NCI-H1417 treated with DMSO at 0.1 percent for 48 hours (cell line): Measurements from ENCODE around the gene ARHGAP31.

Experiments
- DNase-seq: peaks from one replicate; lab custom pipeline; 2025; lab: John Stamatoyannopoulos, UW

The ARHGAP31 gene

GRCh38 chr3:119395923-119396358 is 101.8 kb downstream of the ARHGAP31 start:
- DNase-seq: no peak

- DNase-seq: no peak
Observed at GRCh38 chr3:119396870-119397269, 102.7 kb downstream of the ARHGAP31 start.

GRCh38 chr3:119400466-119400865 is 106.3 kb downstream of the ARHGAP31 start:
- DNase-seq: no peak

DNA sequence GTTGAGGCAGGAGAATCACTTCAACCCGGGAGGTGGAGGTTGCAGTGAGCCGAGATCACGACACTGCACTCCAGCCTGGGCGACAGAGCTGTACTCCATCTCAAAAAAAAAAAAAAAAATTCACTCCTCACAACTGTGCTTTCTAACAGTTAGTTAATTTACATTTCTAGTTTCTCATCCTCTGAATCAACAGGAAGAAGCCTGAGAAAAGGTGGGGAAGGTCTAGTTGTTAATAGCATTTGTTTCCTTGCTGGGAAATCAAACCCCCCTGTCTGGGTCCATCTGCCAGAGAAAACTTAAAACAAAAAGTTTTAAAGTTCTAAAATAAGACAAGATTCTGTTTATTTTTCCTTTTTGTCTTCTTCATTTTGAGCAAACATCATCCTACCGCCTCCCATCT is 106.9 kb downstream of the ARHGAP31 start:
- no peak for DNase-seq

DNA sequence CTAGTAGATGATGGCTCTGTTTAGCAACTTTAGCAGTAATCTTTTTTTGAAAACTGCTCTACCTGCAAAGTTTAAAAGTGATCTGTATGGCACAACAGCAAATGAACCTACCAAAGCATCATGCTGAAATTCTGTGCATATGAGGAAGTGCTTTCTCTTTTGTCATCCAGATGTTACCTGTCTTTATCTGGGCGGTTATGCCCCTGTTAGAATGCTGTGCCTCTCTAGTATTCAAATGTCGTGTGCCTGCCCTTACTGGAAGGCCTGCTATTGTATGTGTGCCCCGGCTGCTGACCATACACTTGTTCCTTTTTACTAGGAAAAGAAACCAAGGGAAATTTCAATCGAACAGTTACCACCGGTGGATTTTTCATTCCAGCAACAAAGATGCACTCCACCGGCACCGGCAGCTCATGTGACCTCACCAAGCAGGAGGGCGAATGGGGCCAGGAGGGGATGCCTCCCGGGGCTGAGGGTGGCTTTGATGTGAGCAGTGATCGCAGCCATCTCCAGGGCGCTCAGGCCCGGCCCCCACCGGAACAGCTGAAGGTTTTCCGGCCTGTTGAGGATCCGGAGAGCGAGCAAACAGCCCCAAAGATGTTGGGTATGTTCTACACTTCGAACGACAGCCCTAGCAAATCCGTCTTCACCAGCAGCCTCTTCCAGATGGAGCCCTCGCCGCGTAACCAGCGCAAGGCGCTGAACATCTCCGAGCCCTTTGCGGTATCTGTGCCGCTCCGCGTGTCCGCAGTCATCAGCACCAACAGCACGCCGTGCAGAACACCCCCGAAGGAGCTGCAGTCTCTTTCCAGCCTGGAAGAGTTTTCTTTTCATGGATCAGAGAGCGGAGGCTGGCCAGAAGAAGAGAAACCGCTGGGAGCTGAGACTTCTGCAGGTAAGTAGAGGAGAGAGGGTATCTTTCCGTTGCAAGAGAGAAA is 107.6 kb downstream of the ARHGAP31 start:
- DNase-seq: no peak

DNA sequence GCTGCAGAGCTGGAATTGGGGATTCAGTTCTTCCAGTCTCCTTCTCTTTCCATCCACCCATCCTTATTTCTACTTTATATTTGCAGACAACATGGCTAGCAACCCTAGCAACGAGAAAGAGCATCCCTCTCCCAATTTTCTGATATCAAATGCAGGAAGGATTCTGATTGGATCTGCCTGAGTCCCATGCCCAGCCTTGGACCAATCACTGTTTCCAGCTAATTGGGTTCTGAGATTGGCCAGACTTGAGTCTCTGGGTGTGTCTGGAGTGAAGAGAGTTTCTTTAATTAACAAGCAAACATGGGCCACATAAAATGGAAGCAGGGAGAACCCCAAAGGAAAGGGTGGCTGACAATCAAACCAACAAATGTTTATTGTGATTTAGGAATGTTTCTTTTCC is 108.6 kb downstream of the ARHGAP31 start:
- DNase-seq: no peak

DNA sequence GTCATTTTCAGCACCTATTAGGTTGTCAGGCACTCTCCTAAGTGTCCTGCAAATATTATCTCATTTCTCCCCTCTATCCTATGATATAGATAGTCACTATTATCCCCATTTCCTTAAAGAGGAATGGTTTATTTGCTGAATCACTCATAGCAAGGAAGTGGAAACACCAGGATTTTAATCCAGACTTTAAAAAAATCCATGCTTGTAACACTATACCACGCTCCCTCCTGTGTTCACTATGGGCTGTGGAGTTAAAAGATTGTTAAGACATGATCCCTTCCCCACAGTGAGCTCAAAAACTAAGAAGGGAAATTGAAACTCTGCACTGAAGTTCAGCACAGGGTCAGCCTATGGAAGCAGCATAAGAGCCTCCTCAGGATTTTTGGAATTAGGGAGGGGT is 109.0 kb downstream of the ARHGAP31 start:
- DNase-seq: no peak

- DNase-seq: no peak
Observed at GRCh38 chr3:119405315-119405714, 111.1 kb downstream of the ARHGAP31 start.

GRCh38 chr3:119408243-119408950 is 114.2 kb downstream of the ARHGAP31 start:
- no peak for DNase-seq

DNA sequence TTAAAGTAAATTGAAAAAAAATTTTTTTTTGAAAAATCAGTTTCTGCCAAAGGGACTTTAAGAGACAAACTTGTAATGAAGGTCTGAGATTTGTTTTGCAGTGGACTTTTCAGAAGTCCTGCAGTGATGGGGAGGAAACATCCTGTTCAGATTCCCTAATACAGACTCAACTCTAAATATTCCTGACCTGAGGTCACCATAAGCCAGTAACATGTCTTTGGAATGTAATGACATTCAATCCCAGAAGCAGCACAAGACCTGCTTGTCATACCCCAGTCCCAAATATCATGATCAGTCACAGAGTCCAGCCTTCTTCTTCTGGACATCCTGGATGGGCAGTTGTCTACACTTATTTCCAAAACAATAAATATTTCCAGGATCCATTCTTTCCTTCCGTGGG is 115.7 kb downstream of the ARHGAP31 start:
- no peak for DNase-seq

DNA sequence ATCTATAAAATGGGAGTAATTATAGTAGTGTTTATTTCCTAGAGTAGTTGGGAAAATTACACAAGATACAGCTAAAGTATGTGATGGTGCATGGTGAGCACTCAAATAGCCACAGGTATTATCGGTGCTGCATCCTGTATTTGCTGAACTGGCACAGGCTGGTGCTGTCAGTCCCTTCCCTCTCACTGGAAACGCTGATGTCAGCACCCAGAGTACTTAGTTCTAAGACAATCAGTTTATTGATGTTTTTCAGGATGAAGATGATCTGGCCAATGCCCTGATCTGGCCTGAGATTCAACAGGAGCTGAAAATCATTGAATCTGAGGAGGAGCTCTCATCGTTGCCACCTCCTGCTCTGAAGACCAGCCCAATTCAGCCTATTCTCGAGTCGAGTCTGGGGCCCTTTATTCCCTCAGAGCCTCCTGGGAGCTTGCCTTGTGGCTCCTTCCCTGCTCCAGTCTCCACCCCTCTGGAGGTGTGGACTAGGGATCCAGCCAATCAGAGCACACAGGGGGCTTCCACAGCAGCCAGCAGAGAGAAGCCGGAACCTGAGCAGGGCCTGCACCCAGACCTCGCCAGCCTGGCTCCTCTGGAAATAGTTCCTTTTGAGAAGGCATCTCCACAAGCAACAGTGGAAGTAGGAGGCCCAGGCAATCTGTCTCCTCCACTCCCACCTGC is 119.6 kb downstream of the ARHGAP31 start:
- no peak for DNase-seq

- no peak for DNase-seq
Observed at GRCh38 chr3:119416873-119417272, 122.7 kb downstream of the ARHGAP31 start.

- no peak for DNase-seq
Observed at GRCh38 chr3:119417771-119418512, 123.8 kb downstream of the ARHGAP31 start.

- no peak for DNase-seq
Observed at GRCh38 chr3:119418641-119419040, 124.5 kb downstream of the ARHGAP31 start.

GRCh38 chr3:119420196-119420595 is 126.0 kb downstream of the ARHGAP31 start:
- DNase-seq: no peak

- no peak for DNase-seq
Observed at GRCh38 chr3:119427669-119428068, 133.5 kb downstream of the ARHGAP31 start.

DNA sequence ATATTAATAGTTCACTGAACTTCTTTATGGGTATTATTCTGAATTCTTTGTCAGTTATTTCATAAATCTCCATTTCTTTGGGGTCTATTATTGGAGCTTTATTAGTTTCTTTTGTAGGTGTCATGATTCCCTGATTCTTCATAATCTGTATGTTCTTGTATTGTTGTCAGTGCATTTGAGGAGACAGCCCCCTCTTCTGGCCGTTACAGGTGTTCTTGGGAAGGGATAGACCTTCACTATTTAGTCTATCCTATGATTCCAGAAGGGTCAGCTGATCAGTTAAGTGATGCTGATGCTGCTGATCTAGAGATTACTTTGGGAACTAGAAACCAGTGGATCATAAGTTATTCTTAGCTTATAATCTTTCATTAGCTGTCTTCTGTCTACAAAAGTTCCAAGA is 134.4 kb downstream of the ARHGAP31 start:
- no peak for DNase-seq

- no peak for DNase-seq
Observed at GRCh38 chr3:119433613-119434325, 139.6 kb downstream of the ARHGAP31 start.

DNA sequence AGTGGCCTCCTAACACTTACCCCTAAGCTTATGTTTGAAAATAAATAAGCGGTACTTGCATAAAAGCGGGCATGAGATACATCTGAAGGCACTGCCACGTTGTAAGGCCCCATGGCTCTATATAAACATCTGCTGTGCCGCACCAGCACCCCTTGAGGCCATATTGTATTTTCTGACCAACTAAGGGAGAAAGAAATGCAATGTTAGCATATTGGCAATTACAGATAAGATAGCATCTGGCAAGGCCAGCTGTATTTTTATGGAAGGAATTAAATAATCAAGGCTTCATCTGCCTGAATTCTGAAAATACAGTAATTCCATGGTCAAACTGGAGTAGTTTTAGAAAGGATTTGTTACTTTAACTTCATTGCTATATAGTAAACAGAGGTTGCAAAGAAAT is 140.5 kb downstream of the ARHGAP31 start:
- DNase-seq: no peak

DNA sequence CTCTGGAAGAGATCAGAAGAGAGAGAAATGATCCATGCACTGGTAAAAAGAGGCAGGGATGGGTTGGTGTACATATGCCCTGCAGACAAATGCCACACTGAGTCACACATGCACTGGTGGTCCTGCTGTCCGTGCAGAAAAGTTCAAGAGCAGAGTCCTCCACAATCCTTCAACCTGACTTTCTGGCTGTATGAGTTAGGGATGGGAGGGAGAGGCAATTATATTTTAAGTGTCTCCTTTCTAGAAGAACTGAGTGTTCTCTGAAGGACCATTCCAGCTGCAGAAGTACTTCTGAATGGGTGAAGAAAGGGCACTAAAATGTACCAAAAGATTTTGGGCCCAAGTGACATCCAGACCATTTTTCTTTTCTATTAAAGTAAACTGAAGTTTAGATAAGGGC is 142.8 kb downstream of the ARHGAP31 start:
- DNase-seq: no peak

GRCh38 chr3:119437691-119438258 is 143.6 kb downstream of the ARHGAP31 start:
- no peak for DNase-seq
